Fibroblast of lung (primary cell): Measurements from ENCODE around the gene LRCOL1.

Experiments used
- CTCF ChIP-seq, 2 donors: IDR thresholded peaks in 1 of 2; conservative IDR thresholded peaks in 1 of 2; 1 replicate in 1 of 2; 2 replicates in 1 of 2; pipeline ENCODE4 v1.5.1; 2011 to 2012; ENCODE audit warnings: low read length in 2 of 2, control low read depth in 1 of 2, inconsistent platforms in 1 of 2, low read depth in 1 of 2, mild to moderate bottlenecking in 1 of 2
- EZH2 ChIP-seq: IDR thresholded peaks from 2 replicates; pipeline ENCODE4 v1.5.1; 2012; ENCODE audit warnings: low read length, control low read depth, mild to moderate bottlenecking; ENCODE audit errors: missing control alignments

GRCh38 chr12:132560364-132560613, 50.1 kb downstream of the LRCOL1 start:
- TF ChIP-seq CTCF (conservative IDR thresholded peaks at IDR 0.05 in 1 of 2, IDR thresholded peaks at IDR 0.05 in 1 of 2; ENCODE audit: low read depth in 1 of 2, low read length in 2 of 2) (no peak), EZH2 (no peak)
